Smooth muscle cell (in vitro differentiated cells): ENCODE data around the gene EZH2. TPM values are rescaled to one million over a fixed set of nuclear protein-coding genes. Genes with fewer than 3 reads are reported as not detected.

Source experiments
- DNase-seq: peaks from one replicate; lab custom pipeline; 2025; ENCODE audit not compliant: unreplicated experiment; lab: John Stamatoyannopoulos, UW
- H2AFZ ChIP-seq: fragments of 200-600 bp; sonication (generic); 2 replicates; pipeline ENCODE4 v1.6.0; 2016; ENCODE audit warnings: antibody characterized with exemption, low read depth, mild to moderate bottlenecking
- H3F3A ChIP-seq: fragments of 200-600 bp; sonication (generic); 2 replicates; pipeline ENCODE4 v1.6.0; 2017; ENCODE audit warnings: antibody characterized with exemption, low read depth
- H3K27ac ChIP-seq: fragments of 200-600 bp; sonication (generic); 2 replicates; pipeline ENCODE4 v1.5.1; 2016; ENCODE audit warnings: low read depth, mild to moderate bottlenecking
- H3K27me3 ChIP-seq: fragments of 200-600 bp; sonication (generic); 2 replicates; pipeline ENCODE4 v1.6.1; 2016; ENCODE audit warnings: low read depth, mild to moderate bottlenecking
- H3K36me3 ChIP-seq: fragments of 200-600 bp; sonication (generic); 2 replicates; pipeline ENCODE4 v1.5.1; 2016; ENCODE audit warnings: low read depth
- H3K4me1 ChIP-seq: fragments of 200-600 bp; sonication (generic); 2 replicates; pipeline ENCODE4 v1.5.1; 2016; ENCODE audit warnings: low read depth
- H3K4me2 ChIP-seq: fragments of 200-600 bp; sonication (generic); 2 replicates; pipeline ENCODE4 v1.6.0; 2016; ENCODE audit warnings: mild to moderate bottlenecking
- H3K4me3 ChIP-seq: fragments of 200-600 bp; sonication (generic); 2 replicates; pipeline ENCODE4 v1.5.1; 2016; ENCODE audit warnings: mild to moderate bottlenecking
- H3K79me2 ChIP-seq: fragments of 200-600 bp; sonication (generic); 2 replicates; pipeline ENCODE4 v1.6.0; 2016; ENCODE audit warnings: low read depth, mild to moderate bottlenecking
- H3K9ac ChIP-seq: fragments of 200-600 bp; sonication (generic); 2 replicates; pipeline ENCODE4 v1.6.0; 2016; ENCODE audit warnings: low read depth
- H3K9me3 ChIP-seq: fragments of 200-600 bp; sonication (generic); replicated peaks from 2 replicates; pipeline ENCODE4 v1.5.1; 2016; ENCODE audit warnings: low read depth
- H4K20me1 ChIP-seq: fragments of 200-600 bp; sonication (generic); 2 replicates; pipeline ENCODE4 v1.6.0; 2016; ENCODE audit warnings: low read depth
- CTCF ChIP-seq: fragments of 200-600 bp; sonication (generic); IDR thresholded peaks from 2 replicates; pipeline ENCODE4 v1.5.1; 2017; ENCODE audit warnings: borderline replicate concordance, mild to moderate bottlenecking, antibody characterized with exemption; ENCODE audit not compliant: insufficient read depth, poor library complexity, severe bottlenecking
- WGBS: methylation state at CpG from one replicate; pipeline ENCODE4 v1.1.7; 2016; ENCODE audit warnings: low lambda C conversion rate; 5-methylcytosine and 5-hydroxymethylcytosine counted together
- polyA plus RNA-seq: library from polyadenylated mRNA; unstranded; fragments of >200 nt; fragmentation: Nextera tagmentation; extraction: Ambion mirVana; gene quantifications from 2 replicates; pipeline ENCODE4 v1.2.1, GENCODE V29; 2016
- total RNA-seq: library from RNA; depleted of rRNA; stranded (reverse); fragments of >200 nt; gene quantifications from 2 replicates; pipeline ENCODE4 v1.2.3, GENCODE V29; 2014

EZH2 gene
- total and polyA plus RNA-seq, 2 experiments from 2014 or later = 12.0 to 20.5 TPM

- Histone ChIP-seq H4K20me1 (peaks cover 34% of the 10 kb centered on the region), H2AFZ (peak overlapping the region; percentile 97), H3K4me3 (peak overlapping the region; percentile 98), H3K4me2 (peak overlapping the region; percentile 96), H3K4me1 (peaks cover 9% of the 10 kb centered on the region), H3K27me3 (no peaks in the 10 kb centered on the region), H3K36me3 (no peaks in the 10 kb centered on the region), H3K9me3 (no peaks in the 10 kb centered on the region), H3F3A (no peaks in the 10 kb centered on the region), H3K27ac (no peak overlapping the region), H3K9ac (peak overlapping the region; percentile 87), H3K79me2 (peaks cover 52% of the 10 kb centered on the region)
- TF ChIP-seq CTCF = no peak
- DNase-seq = no peak
- 0% methylated on average over 42 of the region's 88 CpGs for WGBS
These were observed 634 bp downstream of the EZH2 start for GRCh38 chr7:148883266-148884048.

GRCh38 chr7:148882841-148883265, 1.2 kb downstream of the EZH2 start:
- H3K79me2 ChIP-seq = peaks cover 58% of the 10 kb centered on the region
- no peak overlapping the region for H3K27ac ChIP-seq
- H3K9me3 ChIP-seq = no peaks in the 10 kb centered on the region

DNA sequence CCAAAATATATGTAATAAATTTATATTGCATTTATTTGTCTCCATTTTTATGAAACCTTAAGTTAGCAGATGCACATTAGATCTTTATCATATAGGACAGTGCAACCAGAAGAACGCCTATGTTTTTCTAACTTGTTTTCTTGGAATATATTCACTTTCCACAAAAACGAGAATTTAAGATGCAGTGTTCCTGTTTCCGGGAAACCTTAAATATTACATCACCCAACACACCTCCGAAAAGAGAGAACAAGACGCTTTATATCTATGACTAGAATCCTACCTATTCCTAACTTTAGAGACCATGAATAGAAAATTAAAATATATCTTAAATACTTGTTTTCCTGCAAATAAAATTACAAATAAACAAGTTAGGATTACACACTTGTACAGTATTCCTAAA, 1.9 kb downstream of the EZH2 start:
- H3K4me3 ChIP-seq = peak overlapping the region; percentile 98
- H2AFZ ChIP-seq = no peak overlapping the region
- H4K20me1 ChIP-seq = peaks cover 47% of the 10 kb centered on the region
- no peaks in the 10 kb centered on the region for H3K36me3 ChIP-seq
- peaks cover 9% of the 10 kb centered on the region for H3K4me1 ChIP-seq
- H3K27ac ChIP-seq = no peak overlapping the region
- TF ChIP-seq CTCF = no peak
- H3K4me2 ChIP-seq = peak overlapping the region; percentile 96
- peaks cover 65% of the 10 kb centered on the region for H3K79me2 ChIP-seq
- H3K9me3 ChIP-seq = no peaks in the 10 kb centered on the region
- 86% methylated on average over 5 of the region's 5 CpGs for WGBS
- H3F3A ChIP-seq = no peaks in the 10 kb centered on the region
- H3K9ac ChIP-seq = no peak overlapping the region
- H3K27me3 ChIP-seq = no peaks in the 10 kb centered on the region
- DNase-seq = no peak

More at GRCh38 chr7:148882841-148883265, 1.2 kb downstream of the EZH2 start:
- no peak for DNase-seq
- peaks cover 9% of the 10 kb centered on the region for H3K4me1 ChIP-seq
- TF ChIP-seq CTCF = no peak
- H2AFZ ChIP-seq = peak overlapping the region; percentile 93
- peaks cover 40% of the 10 kb centered on the region for H4K20me1 ChIP-seq
- H3K36me3 ChIP-seq = no peaks in the 10 kb centered on the region
- WGBS = 7% methylated on average over 12 of the region's 12 CpGs
- peak overlapping the region; percentile 87 for H3K9ac ChIP-seq
- no peaks in the 10 kb centered on the region for H3K27me3 ChIP-seq
- H3K4me2 ChIP-seq = peak overlapping the region; percentile 96
- H3K4me3 ChIP-seq = peak overlapping the region; percentile 98
- H3F3A ChIP-seq = no peaks in the 10 kb centered on the region
